ENCODE results near the gene RYR3. TPM values are rescaled to one million over a fixed set of nuclear protein-coding genes. Genes with fewer than 3 reads are reported as not detected.

RYR3 gene
- total RNA-seq, 1 experiment from 2014 or later = not detected

GRCh38 chr15:33324609-33325008, 13.8 kb downstream of the RYR3 start:
- H3K9me2 ChIP-seq (replicated peaks; ENCODE audit: low read length) = no peaks in the 10 kb centered on the region
- H3F3A ChIP-seq (ENCODE audit: low read length, unreplicated experiment) = no peaks in the 10 kb centered on the region
- no peak overlapping the region for H3K9ac ChIP-seq (ENCODE audit: low read length)
- H3K79me2 ChIP-seq (ENCODE audit: low read length) = no peaks in the 10 kb centered on the region
- no peaks in the 10 kb centered on the region for H3K36me3 ChIP-seq (ENCODE audit: low read depth, low read length)
- no peaks in the 10 kb centered on the region for H4K20me1 ChIP-seq (ENCODE audit: low read length)
- intact Hi-C loops (cut with micrococcal nuclease) = no loop called here
- H3K27ac ChIP-seq (ENCODE audit: low read length) = no peak overlapping the region
- POLR2A ChIA-PET (ENCODE audit: unreplicated experiment) = no interaction called here
- H3K9me3 ChIP-seq (ENCODE audit: low read length) = no peaks in the 10 kb centered on the region
- no peaks in the 10 kb centered on the region for H3K4me1 ChIP-seq (ENCODE audit: insufficient read depth, low read length)
- no peak overlapping the region for H3K4me3 ChIP-seq (ENCODE audit: low read length)
- TF ChIP-seq EZH2phosphoT487 (IDR thresholded peaks at IDR 0.05; ENCODE audit: borderline replicate concordance, low read length) (no peak), EZH2 (IDR thresholded peaks at IDR 0.05; ENCODE audit: low read length, unreplicated experiment) (no peak)
- TF ChIP-seq, protein P1, sequence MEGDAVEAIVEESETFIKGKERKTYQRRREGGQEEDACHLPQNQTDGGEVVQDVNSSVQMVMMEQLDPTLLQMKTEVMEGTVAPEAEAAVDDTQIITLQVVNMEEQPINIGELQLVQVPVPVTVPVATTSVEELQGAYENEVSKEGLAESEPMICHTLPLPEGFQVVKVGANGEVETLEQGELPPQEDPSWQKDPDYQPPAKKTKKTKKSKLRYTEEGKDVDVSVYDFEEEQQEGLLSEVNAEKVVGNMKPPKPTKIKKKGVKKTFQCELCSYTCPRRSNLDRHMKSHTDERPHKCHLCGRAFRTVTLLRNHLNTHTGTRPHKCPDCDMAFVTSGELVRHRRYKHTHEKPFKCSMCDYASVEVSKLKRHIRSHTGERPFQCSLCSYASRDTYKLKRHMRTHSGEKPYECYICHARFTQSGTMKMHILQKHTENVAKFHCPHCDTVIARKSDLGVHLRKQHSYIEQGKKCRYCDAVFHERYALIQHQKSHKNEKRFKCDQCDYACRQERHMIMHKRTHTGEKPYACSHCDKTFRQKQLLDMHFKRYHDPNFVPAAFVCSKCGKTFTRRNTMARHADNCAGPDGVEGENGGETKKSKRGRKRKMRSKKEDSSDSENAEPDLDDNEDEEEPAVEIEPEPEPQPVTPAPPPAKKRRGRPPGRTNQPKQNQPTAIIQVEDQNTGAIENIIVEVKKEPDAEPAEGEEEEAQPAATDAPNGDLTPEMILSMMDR (conservative IDR thresholded peaks at IDR 0.05; ENCODE audit: low read depth, low read length) = no peak
- no peak overlapping the region for H2AFZ ChIP-seq (ENCODE audit: low read length)
- CTCF ChIA-PET = no interaction called here
- DNase-seq (no peak), ATAC-seq (no peak)
- peaks cover 90% of the 10 kb centered on the region for H3K27me3 ChIP-seq (ENCODE audit: low read length)
- BruUV-seq (replicated peaks) = no TSS peak
- H3K4me2 ChIP-seq (ENCODE audit: low read length) = no peak overlapping the region

DNA sequence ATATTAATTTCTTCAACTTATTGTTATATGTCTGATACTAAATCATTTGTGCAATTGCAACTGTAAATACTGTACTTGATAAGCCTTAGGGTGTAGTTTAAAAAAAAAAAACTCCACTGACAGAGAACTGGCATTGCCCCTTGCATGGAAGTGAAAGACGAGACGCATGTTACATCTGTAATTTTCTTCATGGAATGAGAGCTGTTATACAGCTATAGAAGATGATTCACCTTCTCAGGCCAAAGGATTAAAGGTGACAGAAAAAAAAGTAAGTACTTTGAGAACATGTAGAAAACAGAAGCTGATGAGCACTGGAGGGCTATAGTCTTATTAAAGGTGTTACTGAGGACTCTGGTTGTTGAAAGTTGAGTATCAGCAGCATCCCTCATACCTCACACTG, 16.1 kb downstream of the RYR3 start:
- no peaks in the 10 kb centered on the region for H3K9me3 ChIP-seq (ENCODE audit: low read length)
- intact Hi-C loops (cut with micrococcal nuclease) = no loop called here
- no peaks in the 10 kb centered on the region for H3K4me1 ChIP-seq (ENCODE audit: insufficient read depth, low read length)
- no peak overlapping the region for H3K9ac ChIP-seq (ENCODE audit: low read length)
- H3K9me2 ChIP-seq (replicated peaks; ENCODE audit: low read length) = no peaks in the 10 kb centered on the region
- no peaks in the 10 kb centered on the region for H4K20me1 ChIP-seq (ENCODE audit: low read length)
- peaks cover 91% of the 10 kb centered on the region for H3K27me3 ChIP-seq (ENCODE audit: low read length)
- no peak overlapping the region for H3K4me2 ChIP-seq (ENCODE audit: low read length)
- no TSS peak for BruUV-seq (replicated peaks)
- ATAC-seq (no peak), DNase-seq (no peak)
- no peak for TF ChIP-seq EZH2 (IDR thresholded peaks at IDR 0.05; ENCODE audit: low read length, unreplicated experiment)
- no peak for TF ChIP-seq EZH2phosphoT487 (IDR thresholded peaks at IDR 0.05; ENCODE audit: borderline replicate concordance, low read length)
- TF ChIP-seq, protein P1 (conservative IDR thresholded peaks at IDR 0.05; ENCODE audit: low read depth, low read length) = no peak
- no peak overlapping the region for H3K27ac ChIP-seq (ENCODE audit: low read length)
- H3K4me3 ChIP-seq (ENCODE audit: low read length) = no peak overlapping the region
- H3K79me2 ChIP-seq (ENCODE audit: low read length) = no peaks in the 10 kb centered on the region
- H3F3A ChIP-seq (ENCODE audit: low read length, unreplicated experiment) = no peaks in the 10 kb centered on the region
- CTCF ChIA-PET = no interaction called here
- H2AFZ ChIP-seq (ENCODE audit: low read length) = no peak overlapping the region
- no peaks in the 10 kb centered on the region for H3K36me3 ChIP-seq (ENCODE audit: low read depth, low read length)
- POLR2A ChIA-PET (ENCODE audit: unreplicated experiment) = no interaction called here

- H2AFZ ChIP-seq (ENCODE audit: low read length) = no peak overlapping the region
- DNase-seq (no peak), ATAC-seq (no peak)
- no peak overlapping the region for H3K4me3 ChIP-seq (ENCODE audit: low read length)
- H3F3A ChIP-seq (ENCODE audit: low read length, unreplicated experiment) = no peaks in the 10 kb centered on the region
- CTCF ChIA-PET = no interaction called here
- H3K9ac ChIP-seq (ENCODE audit: low read length) = no peak overlapping the region
- no peaks in the 10 kb centered on the region for H3K4me1 ChIP-seq (ENCODE audit: insufficient read depth, low read length)
- no peak overlapping the region for H3K27ac ChIP-seq (ENCODE audit: low read length)
- H3K79me2 ChIP-seq (ENCODE audit: low read length) = no peaks in the 10 kb centered on the region
- TF ChIP-seq, protein P1 (conservative IDR thresholded peaks at IDR 0.05; ENCODE audit: low read depth, low read length) = no peak
- TF ChIP-seq EZH2phosphoT487 (IDR thresholded peaks at IDR 0.05; ENCODE audit: borderline replicate concordance, low read length) (no peak), EZH2 (IDR thresholded peaks at IDR 0.05; ENCODE audit: low read length, unreplicated experiment) (no peak)
- no peaks in the 10 kb centered on the region for H4K20me1 ChIP-seq (ENCODE audit: low read length)
- no peaks in the 10 kb centered on the region for H3K36me3 ChIP-seq (ENCODE audit: low read depth, low read length)
- no TSS peak for BruUV-seq (replicated peaks)
- intact Hi-C loops (cut with micrococcal nuclease) = no loop called here
- H3K27me3 ChIP-seq (ENCODE audit: low read length) = peaks cover 87% of the 10 kb centered on the region
- POLR2A ChIA-PET (ENCODE audit: unreplicated experiment) = no interaction called here
- no peaks in the 10 kb centered on the region for H3K9me3 ChIP-seq (ENCODE audit: low read length)
- H3K4me2 ChIP-seq (ENCODE audit: low read length) = no peak overlapping the region
- H3K9me2 ChIP-seq (replicated peaks; ENCODE audit: low read length) = no peaks in the 10 kb centered on the region
These were observed 17.3 kb downstream of the RYR3 start for GRCh38 chr15:33328106-33328505.
